ENCODE measurements around the gene CACTIN. TPM values are rescaled to one million over a fixed set of nuclear protein-coding genes. Genes with fewer than 3 reads are reported as not detected.

Gene CACTIN
- total RNA-seq, 4 donors from 2014 or later, result 21.1 to 46.5 (median 33.6) TPM

- DNase-seq (ENCODE audit: low spot score in 2 of 2), result no peak
- H3K4me3 ChIP-seq (ENCODE audit: low read depth, poor library complexity, severe bottlenecking), result no peak overlapping the region
- TF ChIP-seq CTCF (IDR thresholded peaks at IDR 0.05) (no peak), POLR2A (IDR thresholded peaks at IDR 0.05) (no peak)
- 93 to 95% methylated on average over 36 of the region's 36 CpGs for WGBS, 2 donors
- intact Hi-C loops (cut with DNase I; ENCODE audit: low total_unique reads), result loop anchor here (10.0 kb wide), 2 partner anchors 87 to 297 kb away; no protein-coding TSS in a partner anchor
These were observed 14.7 kb downstream of the CACTIN start for GRCh38 chr19:3611841-3612240.

GRCh38 chr19:3610745-3611717, 15.6 kb downstream of the CACTIN start:
- 78 to 86% methylated on average over 23 to 33 of the region's 41 CpGs for WGBS, 2 donors
- H3K4me3 ChIP-seq (ENCODE audit: low read depth, poor library complexity, severe bottlenecking), result no peak overlapping the region
- TF ChIP-seq CTCF (IDR thresholded peaks at IDR 0.05) (no peak), POLR2A (IDR thresholded peaks at IDR 0.05) (no peak)
- intact Hi-C loops (cut with DNase I; ENCODE audit: low total_unique reads), result loop anchor here (10.0 kb wide), 2 partner anchors 86 to 296 kb away; no protein-coding TSS in a partner anchor
- DNase-seq (ENCODE audit: low spot score in 2 of 2), result no peak

GRCh38 chr19:3609779-3610719, 16.5 kb downstream of the CACTIN start:
- intact Hi-C loops (cut with DNase I; ENCODE audit: low total_unique reads), result loop anchor here (10.0 kb wide), 2 partner anchors 85 to 295 kb away; no protein-coding TSS in a partner anchor
- 67 to 70% methylated on average over 24 of the region's 24 CpGs for WGBS, 2 donors
- H3K4me3 ChIP-seq (ENCODE audit: low read depth, poor library complexity, severe bottlenecking), result no peak overlapping the region

GRCh38 chr19:3608750-3609322, 17.8 kb downstream of the CACTIN start:
- intact Hi-C loops (cut with DNase I; ENCODE audit: low total_unique reads), result no loop called here
- no peak for DNase-seq (ENCODE audit: low spot score in 2 of 2)
- WGBS, 2 donors, result 50 to 57% methylated on average over 21 of the region's 21 CpGs
- TF ChIP-seq CTCF (IDR thresholded peaks at IDR 0.05) (no peak), POLR2A (IDR thresholded peaks at IDR 0.05) (no peak)
- no peak overlapping the region for H3K4me3 ChIP-seq (ENCODE audit: low read depth, poor library complexity, severe bottlenecking)

More at GRCh38 chr19:3609779-3610719, 16.5 kb downstream of the CACTIN start:
- TF ChIP-seq POLR2A (IDR thresholded peaks at IDR 0.05) (no peak), CTCF (IDR thresholded peaks at IDR 0.05) (no peak)
- DNase-seq (ENCODE audit: low spot score in 2 of 2), result no peak

- 57 to 70% methylated on average over 3 of the region's 3 CpGs for WGBS, 2 donors
- no peak overlapping the region for H3K4me3 ChIP-seq (ENCODE audit: low read depth, poor library complexity, severe bottlenecking)
- TF ChIP-seq CTCF (IDR thresholded peaks at IDR 0.05) (no peak), POLR2A (IDR thresholded peaks at IDR 0.05) (no peak)
- no peak for DNase-seq (ENCODE audit: low spot score in 2 of 2)
- intact Hi-C loops (cut with DNase I; ENCODE audit: low total_unique reads), result no loop called here
These were observed 18.4 kb downstream of the CACTIN start for GRCh38 chr19:3608079-3608641.

Data from lower leg skin (tissue), 4 donors.